Stimulated activated naive B cell treated with anti-CD40 and anti-IgM and Interleukin-4, amounts not matched to agents 10 μg/mL and 1 μg/mL and 100 μg/mL, for 72 hours (primary cell): Measurements from ENCODE around the gene RECK.

Experiments
- ATAC-seq, 2 donors: fragments of 150-1000 bp; cut with Tn5 transposase; replicated peaks; 2 replicates each; pipeline ENCODE4 v1.10.0; 2021; ENCODE audit warnings: moderate library complexity in 1 of 2
- DNase-seq: peaks from one replicate; pipeline ENCODE4 v3.0.0; 2021
- H3K27ac Mint-ChIP-seq: one replicate; pipeline ENCODE4 v1.8.0; 2022; ENCODE audit warnings: mild to moderate bottlenecking, mixed read lengths
- H3K27me3 Mint-ChIP-seq, 2 donors: one replicate each; pipeline ENCODE4 v1.8.0; 2022; ENCODE audit warnings: mixed read lengths in 2 of 2
- H3K36me3 Mint-ChIP-seq, 2 donors: one replicate each; pipeline ENCODE4 v1.8.0; 2022; ENCODE audit warnings: mixed read lengths in 2 of 2, mild to moderate bottlenecking in 1 of 2
- H3K4me1 Mint-ChIP-seq, 2 donors: one replicate each; pipeline ENCODE4 v1.8.0; 2022; ENCODE audit warnings: mixed read lengths in 2 of 2, mild to moderate bottlenecking in 1 of 2
- H3K4me3 Mint-ChIP-seq, 2 donors: one replicate each; pipeline ENCODE4 v1.8.0; 2022; ENCODE audit warnings: mild to moderate bottlenecking in 2 of 2, mixed read lengths in 2 of 2, moderate library complexity in 1 of 2
- H3K9me3 Mint-ChIP-seq, 2 donors: one replicate each; pipeline ENCODE4 v1.8.0; 2022; ENCODE audit warnings: mixed read lengths in 2 of 2, mild to moderate bottlenecking in 1 of 2

RECK gene

DNA sequence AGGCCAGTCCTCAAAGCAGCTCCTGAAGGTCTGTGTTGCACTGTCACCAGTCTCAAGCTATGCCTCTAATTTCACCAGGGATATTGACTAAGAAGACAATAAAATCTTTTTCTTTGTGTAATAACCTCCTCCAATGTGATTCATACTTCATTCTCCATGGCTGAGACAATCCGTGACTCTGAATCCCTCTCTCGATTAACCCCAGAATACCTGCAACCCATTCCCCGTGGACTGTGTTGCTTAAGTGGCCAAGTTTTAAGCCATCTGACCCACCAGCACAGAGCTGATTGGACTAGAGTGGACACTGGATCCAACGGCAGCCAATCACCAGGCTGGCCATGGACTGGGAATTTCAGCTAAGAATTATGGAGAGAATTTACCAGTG, 127.1 kb downstream of the RECK start:
- Mint-ChIP-seq H3K27me3 (no peaks in the 10 kb centered on the region), H3K4me1 (peaks cover 7 to 9% of the 10 kb centered on the region in 2 donors), H3K36me3 (peaks cover 8 to 21% of the 10 kb centered on the region in 2 donors), H3K27ac (no peak overlapping the region), H3K4me3 (no peak overlapping the region), H3K9me3 (no peaks in the 10 kb centered on the region)
- no peak for DNase-seq
- ATAC-seq = no peak

DNA sequence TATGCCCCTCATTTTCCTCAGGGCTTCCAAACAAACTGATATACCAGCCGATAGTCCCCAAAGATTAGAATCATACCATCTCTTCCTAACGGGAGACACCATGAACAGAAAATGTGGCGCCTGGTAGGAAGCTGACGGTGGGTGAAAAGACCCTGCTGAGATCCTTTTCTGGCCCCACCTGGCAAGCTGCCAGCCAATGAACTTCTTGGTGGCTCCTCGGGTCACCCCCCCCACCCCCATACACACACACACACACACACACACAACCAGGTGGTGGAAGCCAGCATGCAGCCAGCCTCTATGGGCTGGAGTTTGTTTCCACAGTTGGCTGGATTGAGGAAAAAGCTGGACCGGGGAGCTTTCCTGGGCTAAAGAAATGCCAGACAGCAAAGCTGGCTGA, 127.7 kb downstream of the RECK start:
- ATAC-seq (no peak), DNase-seq (no peak)
- no peaks in the 10 kb centered on the region for H3K27me3 Mint-ChIP-seq
- H3K27ac Mint-ChIP-seq = no peak overlapping the region
- H3K4me1 Mint-ChIP-seq = peaks cover 7 to 9% of the 10 kb centered on the region in 2 donors
- H3K36me3 Mint-ChIP-seq = peaks cover 6 to 19% of the 10 kb centered on the region in 2 donors
- H3K4me3 Mint-ChIP-seq = no peak overlapping the region
- no peaks in the 10 kb centered on the region for H3K9me3 Mint-ChIP-seq

- no peak for DNase-seq
- peaks cover 7 to 9% of the 10 kb centered on the region in 2 donors for H3K4me1 Mint-ChIP-seq
- H3K4me3 Mint-ChIP-seq = peak overlapping the region in 1 of 2 donors; percentile 6
- H3K27me3 Mint-ChIP-seq = no peaks in the 10 kb centered on the region
- no peak overlapping the region for H3K27ac Mint-ChIP-seq
- H3K9me3 Mint-ChIP-seq = no peaks in the 10 kb centered on the region
- no peak for ATAC-seq
- H3K36me3 Mint-ChIP-seq = peaks cover 6 to 17% of the 10 kb centered on the region in 2 donors
Observed at GRCh38 chr9:36164989-36165388, 128.3 kb downstream of the RECK start.

DNA sequence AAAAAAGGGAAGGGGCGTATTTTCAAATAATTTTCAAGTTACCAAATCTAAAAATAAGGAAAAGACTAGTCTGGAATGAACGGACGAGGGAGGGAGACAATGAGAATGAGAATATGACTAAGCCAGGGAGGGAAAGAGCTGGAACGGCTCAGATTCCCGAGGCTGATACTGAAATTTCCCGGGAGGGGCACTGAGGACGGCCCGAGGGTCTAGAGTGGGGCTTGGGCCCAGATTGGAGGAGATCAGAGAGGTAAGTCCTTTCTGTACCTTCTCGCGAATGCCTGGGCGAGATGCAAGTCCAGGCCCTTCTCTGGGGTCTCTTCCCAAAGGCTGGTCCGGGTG, 129.1 kb downstream of the RECK start:
- no peak for ATAC-seq
- H3K4me1 Mint-ChIP-seq = peaks cover 5 to 9% of the 10 kb centered on the region in 2 donors
- H3K27me3 Mint-ChIP-seq = no peaks in the 10 kb centered on the region
- H3K9me3 Mint-ChIP-seq = no peaks in the 10 kb centered on the region
- peaks cover 2 to 12% of the 10 kb centered on the region in 2 donors for H3K36me3 Mint-ChIP-seq
- no peak for DNase-seq
- H3K27ac Mint-ChIP-seq = no peak overlapping the region
- H3K4me3 Mint-ChIP-seq = peak overlapping the region; percentile 13 to 39

DNA sequence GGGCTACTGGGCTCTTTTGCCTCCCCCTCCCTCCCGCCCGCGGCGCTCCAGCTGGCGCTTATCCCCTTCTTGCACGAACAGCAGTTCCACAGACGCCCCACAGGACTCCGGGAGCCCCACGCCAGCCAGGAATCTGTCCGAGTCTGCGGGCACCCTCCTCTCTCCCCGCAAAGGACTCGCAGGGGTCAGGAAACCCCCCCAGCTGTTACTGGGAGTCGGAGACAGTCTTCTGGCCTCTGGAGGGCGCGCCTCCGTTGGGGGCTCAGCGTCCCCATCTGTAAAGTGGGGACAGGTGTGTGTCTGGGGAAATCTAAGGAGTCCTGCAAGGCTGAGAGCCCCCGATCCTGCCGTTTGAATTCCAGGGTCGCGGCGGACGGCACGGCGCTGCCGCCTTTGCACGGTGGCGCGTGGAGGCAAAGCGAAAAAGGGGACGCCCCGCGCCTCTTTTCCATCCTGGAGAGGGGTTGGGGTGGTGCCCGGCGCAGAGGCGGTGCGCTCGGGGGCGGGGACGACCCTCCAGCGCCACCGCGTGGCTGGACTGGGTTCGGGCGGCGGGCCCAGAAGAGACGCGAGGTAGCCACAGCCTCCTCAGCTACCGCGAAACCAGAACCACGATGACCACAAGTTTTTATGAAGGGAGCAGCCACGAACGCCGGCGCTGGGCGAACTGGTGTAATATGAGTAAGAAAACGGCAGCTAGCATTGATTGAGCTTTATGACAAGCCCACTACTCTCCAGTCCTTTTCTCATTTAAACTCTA, 129.6 kb downstream of the RECK start:
- DNase-seq (peak; percentile 77), ATAC-seq (peak; percentile 96 to 98)
- peaks cover 3 to 9% of the 10 kb centered on the region in 2 donors for H3K4me1 Mint-ChIP-seq
- peaks cover 0 to under 1% of the 10 kb centered on the region in 2 donors for H3K27me3 Mint-ChIP-seq
- H3K27ac Mint-ChIP-seq = peak overlapping the region; percentile 31
- peaks cover 1 to 6% of the 10 kb centered on the region in 2 donors for H3K36me3 Mint-ChIP-seq
- peak overlapping the region; percentile 78 to 83 for H3K4me3 Mint-ChIP-seq
- no peaks in the 10 kb centered on the region for H3K9me3 Mint-ChIP-seq

DNA sequence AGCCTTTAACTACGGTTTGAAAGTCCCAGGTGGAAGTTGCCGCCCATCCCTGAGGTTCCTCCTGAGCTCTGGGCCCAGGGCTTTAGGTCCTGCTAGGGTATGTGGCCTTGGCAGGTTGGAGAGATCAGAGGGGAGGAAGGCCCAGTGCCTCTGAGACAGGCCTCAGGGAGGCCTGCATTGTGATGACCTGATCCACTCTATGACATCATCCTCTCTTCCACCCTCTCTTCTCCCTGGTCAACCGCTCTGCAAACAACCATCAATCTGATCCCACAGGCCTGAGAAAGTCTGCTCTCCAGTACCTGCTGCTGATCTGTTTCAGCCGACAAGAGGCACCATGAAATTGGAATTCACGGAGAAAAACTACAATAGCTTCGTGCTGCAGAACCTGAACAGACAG, 132.5 kb downstream of the RECK start, which contains the start of gene CCIN:
Gene CCIN, plus strand, starts transcription at position 223 of the 400 bp plus-strand sequence. Its CDS starts 115 bp downstream, at position 338.
- ATAC-seq (no peak), DNase-seq (no peak)
- Mint-ChIP-seq H3K36me3 (no peaks in the 10 kb centered on the region), H3K27me3 (peaks cover 6% of the 10 kb centered on the region in 2 donors), H3K9me3 (no peaks in the 10 kb centered on the region), H3K4me3 (no peak within 1 kb of the TSS), H3K4me1 (peaks cover 3 to 9% of the 10 kb centered on the region in 2 donors), H3K27ac (no peak within 1 kb of the TSS)

GRCh38 chr9:36169708-36170107, 133.0 kb downstream of the RECK start:
- Mint-ChIP-seq H3K9me3 (no peaks in the 10 kb centered on the region), H3K36me3 (no peaks in the 10 kb centered on the region), H3K4me3 (no peak overlapping the region), H3K27ac (no peak overlapping the region), H3K27me3 (peaks cover 6 to 7% of the 10 kb centered on the region in 2 donors), H3K4me1 (peaks cover 3 to 9% of the 10 kb centered on the region in 2 donors)
- DNase-seq (no peak), ATAC-seq (no peak)

DNA sequence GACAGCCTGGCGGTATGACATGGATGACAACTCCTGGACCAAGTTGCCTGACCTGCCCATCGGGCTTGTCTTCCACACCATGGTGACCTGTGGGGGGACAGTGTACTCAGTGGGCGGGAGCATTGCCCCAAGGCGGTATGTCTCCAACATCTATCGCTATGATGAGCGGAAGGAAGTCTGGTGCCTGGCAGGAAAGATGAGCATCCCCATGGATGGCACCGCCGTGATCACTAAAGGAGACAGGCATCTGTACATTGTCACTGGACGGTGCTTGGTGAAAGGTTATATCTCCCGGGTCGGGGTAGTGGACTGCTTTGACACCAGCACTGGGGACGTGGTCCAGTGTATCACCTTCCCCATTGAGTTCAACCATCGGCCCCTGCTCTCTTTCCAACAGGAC, 133.8 kb downstream of the RECK start:
- Mint-ChIP-seq H3K36me3 (no peaks in the 10 kb centered on the region), H3K4me1 (peaks cover 3 to 9% of the 10 kb centered on the region in 2 donors), H3K27me3 (peaks cover 6 to 13% of the 10 kb centered on the region in 2 donors), H3K4me3 (no peak overlapping the region), H3K9me3 (no peaks in the 10 kb centered on the region), H3K27ac (no peak overlapping the region)
- ATAC-seq (no peak), DNase-seq (no peak)

DNA sequence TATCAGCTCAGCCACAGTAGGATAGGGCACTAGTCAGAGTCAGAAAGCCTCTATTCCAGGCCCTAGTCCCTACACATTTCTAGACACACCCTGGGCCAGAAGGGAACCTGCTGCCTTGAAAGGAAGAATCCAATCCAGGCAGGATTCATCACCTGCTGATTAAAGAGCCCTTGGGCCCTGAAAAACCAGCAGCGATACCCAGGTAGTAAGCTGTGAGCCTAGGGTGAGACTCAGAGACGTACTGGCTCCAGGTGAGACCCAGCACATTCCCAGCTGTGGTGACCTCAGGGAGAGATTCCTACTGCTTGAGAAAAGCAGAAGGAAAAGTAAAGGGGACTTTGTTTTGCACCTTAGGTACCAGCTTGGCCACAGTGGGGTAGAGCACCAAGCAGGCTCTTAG, 137.1 kb downstream of the RECK start:
- no peaks in the 10 kb centered on the region for H3K9me3 Mint-ChIP-seq
- no peaks in the 10 kb centered on the region for H3K4me1 Mint-ChIP-seq
- peaks cover 9 to 19% of the 10 kb centered on the region in 2 donors for H3K27me3 Mint-ChIP-seq
- H3K4me3 Mint-ChIP-seq = no peak overlapping the region
- no peak for ATAC-seq
- no peak for DNase-seq
- no peaks in the 10 kb centered on the region for H3K36me3 Mint-ChIP-seq
- no peak overlapping the region for H3K27ac Mint-ChIP-seq
